Effector memory CD4-positive, alpha-beta T cell (primary cell): ENCODE data around the gene FAM240A.

Source experiments
- DNase-seq, 3 donors: peaks; one replicate each; pipeline ENCODE4 v3.0.0-alpha.2; 2020
- H3K27ac ChIP-seq: 2 replicates; pipeline ENCODE4 v1.7.0; 2013; ENCODE audit warnings: mild to moderate bottlenecking, low read length, moderate library complexity; ENCODE audit not compliant: insufficient read depth, poor library complexity, severe bottlenecking
- H3K27me3 ChIP-seq: replicated peaks from 2 replicates; pipeline ENCODE4 v1.7.0; 2013; ENCODE audit warnings: mild to moderate bottlenecking, low read length; ENCODE audit not compliant: insufficient read depth, control insufficient read depth, poor library complexity, severe bottlenecking
- H3K36me3 ChIP-seq: 2 replicates; pipeline ENCODE4 v1.7.0; 2013; ENCODE audit warnings: mild to moderate bottlenecking, low read length, moderate library complexity; ENCODE audit not compliant: control insufficient read depth, insufficient read depth
- H3K4me1 ChIP-seq: 2 replicates; pipeline ENCODE4 v1.7.0; 2013; ENCODE audit warnings: low read length, mild to moderate bottlenecking; ENCODE audit not compliant: control insufficient read depth, insufficient read depth, poor library complexity, severe bottlenecking
- H3K4me3 ChIP-seq: 2 replicates; pipeline ENCODE4 v1.7.0; 2013; ENCODE audit warnings: low read length, low read depth, mild to moderate bottlenecking; ENCODE audit not compliant: insufficient read depth, poor library complexity, severe bottlenecking
- H3K9me3 ChIP-seq: 2 replicates; pipeline ENCODE4 v1.7.0; 2013; ENCODE audit warnings: mild to moderate bottlenecking, low read length, moderate library complexity; ENCODE audit not compliant: control insufficient read depth

Gene FAM240A

DNA sequence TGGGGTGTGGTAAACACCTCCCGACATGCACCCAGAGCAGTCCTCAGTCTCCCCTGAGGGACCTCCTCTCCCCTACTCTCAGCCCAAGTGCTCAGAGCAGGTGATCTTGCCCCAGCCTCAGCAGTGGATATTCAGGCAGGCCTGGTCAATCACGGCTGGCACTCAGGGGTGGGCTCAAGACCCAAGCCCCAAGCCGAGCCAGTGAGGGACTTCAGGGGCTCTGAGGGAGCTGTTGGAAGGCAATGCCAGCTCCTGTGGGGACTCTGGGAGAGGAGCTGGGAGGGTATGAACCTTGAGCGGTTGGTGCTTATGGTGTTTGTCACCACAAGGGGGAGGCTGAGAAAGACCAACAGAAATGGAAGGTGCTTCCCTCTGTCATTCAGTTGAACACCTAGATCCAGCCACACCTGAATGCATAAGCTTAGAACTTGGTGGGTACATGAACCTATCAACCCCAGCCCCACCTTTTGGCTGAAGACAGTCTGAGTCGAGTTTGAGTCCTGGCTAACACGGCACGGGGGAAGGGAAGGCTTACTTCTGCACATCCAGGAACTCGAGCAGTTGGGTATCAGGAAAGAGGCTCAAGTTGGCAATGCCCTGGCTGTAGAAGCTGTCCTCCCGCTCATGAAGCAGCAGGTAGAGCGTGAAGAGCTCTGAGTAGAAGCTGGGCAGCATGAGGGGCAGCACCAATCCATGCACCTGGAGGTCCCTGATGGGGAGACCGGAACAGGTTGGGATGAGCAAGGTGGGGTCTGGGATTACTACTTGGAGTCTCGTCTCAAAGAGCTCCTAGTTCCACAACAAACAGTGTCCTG, 61.9 kb downstream of the FAM240A start:
- H3K9me3 ChIP-seq: no peaks in the 10 kb centered on the region
- H3K4me3 ChIP-seq: no peak overlapping the region
- H3K4me1 ChIP-seq: no peaks in the 10 kb centered on the region
- no peaks in the 10 kb centered on the region for H3K36me3 ChIP-seq
- H3K27ac ChIP-seq: no peak overlapping the region
- DNase-seq: no peak
- no peaks in the 10 kb centered on the region for H3K27me3 ChIP-seq

- no peaks in the 10 kb centered on the region for H3K36me3 ChIP-seq
- no peak overlapping the region for H3K27ac ChIP-seq
- no peaks in the 10 kb centered on the region for H3K9me3 ChIP-seq
- no peaks in the 10 kb centered on the region for H3K4me1 ChIP-seq
- no peaks in the 10 kb centered on the region for H3K27me3 ChIP-seq
- no peak for DNase-seq
- no peak overlapping the region for H3K4me3 ChIP-seq
Measured at GRCh38 chr3:46675426-46675825, 63.1 kb downstream of the FAM240A start.
